GM21737 (cell line): ENCODE data around the gene SRXN1.

ENCODE experiments used
- ATAC-seq: cut with Tn5 transposase; IDR thresholded peaks from one replicate; pipeline ENCODE4 v1.9.1; 2021; ENCODE audit warnings: mild to moderate bottlenecking, moderate library complexity; ENCODE audit not compliant: unreplicated experiment

Gene SRXN1

DNA sequence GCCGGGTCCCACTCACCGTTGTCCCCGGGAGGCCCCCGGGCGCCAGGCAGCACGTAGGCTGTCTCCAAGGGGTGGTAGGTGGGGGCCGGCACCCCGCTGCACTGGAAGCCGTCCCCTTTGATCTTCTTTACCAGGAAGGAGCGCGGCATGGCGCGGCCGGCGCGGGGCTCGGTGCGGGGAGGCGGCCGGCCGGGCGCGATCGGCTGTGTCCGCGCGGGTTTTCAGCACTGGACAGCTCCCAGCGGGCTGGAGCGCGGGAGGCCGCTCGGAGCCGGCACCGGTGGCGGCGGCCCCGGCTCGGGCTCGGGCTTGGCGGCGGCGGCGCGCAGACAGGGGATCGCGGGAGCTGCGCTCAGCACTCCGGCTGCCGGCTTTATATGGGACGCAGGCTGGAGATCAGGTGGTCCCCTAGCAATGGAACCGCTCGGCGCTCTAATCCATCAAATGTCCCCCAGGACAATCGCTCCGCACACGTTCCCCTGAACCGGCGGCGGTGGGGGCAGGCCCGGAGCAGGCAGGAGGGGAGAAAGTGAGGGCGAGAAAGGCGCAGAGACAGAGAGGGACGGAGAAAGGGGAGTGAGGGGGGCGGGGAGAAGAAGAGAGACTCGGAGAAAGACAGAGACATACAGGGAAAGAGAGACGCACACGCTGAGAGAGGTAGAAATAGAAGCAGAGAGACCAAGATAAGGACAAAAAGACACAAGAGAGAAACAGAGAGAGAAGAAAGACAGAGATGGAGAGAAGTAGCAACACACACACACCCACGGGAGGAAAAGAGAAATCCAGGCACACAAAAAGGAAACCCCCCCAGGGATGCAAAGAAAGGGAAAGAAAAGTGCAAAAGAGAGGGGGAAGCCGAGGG is 22.7 kb upstream of the SRXN1 start, which contains the start of gene SCRT2:
Gene SCRT2, minus strand, starts transcription at position 350 of the 862 bp plus-strand sequence. Its CDS starts 201 bp downstream, at position 149.
- no peak for ATAC-seq

DNA sequence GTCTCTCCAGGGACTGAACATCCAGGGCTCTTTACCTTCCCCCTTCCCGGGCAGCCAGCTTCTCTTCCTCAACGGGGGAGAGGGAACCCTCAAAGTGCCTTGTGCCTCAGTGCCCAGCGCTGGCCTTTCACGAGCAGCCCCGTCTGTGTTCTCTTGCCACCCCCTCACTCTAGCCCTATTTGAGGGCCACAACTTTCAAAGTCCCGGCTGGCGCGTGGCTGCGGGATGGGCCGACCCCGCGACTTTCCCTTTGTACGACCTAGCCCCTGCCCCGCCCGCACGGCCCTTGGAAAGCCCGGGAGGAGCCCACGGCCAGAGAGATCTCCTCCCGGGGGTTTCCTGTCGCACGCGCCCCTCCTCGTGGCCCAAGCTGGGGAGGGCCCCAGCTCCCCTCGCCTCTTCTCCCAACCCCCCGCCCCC is 22.0 kb upstream of the SRXN1 start:
- ATAC-seq: no peak

DNA sequence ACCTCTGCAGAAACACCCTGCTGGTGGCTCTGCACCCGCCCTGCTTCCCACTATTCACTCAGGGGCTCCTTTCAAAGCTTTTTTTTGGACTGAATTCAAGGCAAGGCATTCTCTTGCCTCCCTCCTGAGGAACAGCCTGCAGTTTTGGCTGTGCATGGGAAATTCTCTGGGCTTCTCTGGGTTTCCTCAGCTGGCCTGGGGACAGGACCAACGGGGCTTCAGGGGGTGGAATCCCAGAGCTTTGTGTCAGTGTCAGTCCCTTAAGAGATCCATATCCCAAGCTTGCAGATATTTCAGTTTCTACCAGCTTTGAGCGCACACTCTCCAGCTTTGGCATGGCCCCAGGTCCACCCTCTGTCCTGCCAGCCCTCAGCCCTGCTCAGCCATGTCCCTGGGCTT is 20.6 kb upstream of the SRXN1 start:
- no peak for ATAC-seq

DNA sequence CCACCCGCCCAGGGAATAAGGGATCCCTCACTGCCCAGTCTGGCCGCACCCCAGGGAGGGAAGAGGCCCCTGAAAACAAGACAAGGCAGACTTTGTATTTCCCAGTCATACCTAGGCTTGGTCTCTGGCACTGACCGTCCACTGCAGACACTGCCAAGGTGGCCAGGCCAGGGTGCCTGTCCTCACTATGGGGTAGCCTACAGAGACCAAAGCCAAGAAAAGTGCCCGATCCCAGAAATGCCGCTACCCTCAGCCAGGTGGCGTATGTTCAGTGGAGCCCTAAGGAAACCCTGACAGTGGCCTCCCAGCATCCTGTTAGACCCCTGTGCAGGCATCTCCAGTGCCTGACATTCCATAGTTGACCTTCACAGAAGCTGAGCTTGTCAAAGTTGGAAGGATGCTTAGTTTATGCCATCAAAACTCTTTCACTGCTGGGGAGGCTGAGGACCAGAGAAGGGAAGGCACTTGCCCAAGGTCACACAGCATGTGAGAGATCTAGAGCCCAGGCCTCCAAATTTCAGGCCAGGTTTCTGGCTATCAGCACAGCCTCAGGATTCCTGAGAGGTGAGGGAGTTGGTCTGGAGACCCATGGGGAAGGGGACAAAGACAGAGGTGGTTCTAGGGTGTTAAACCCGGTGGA is 20.1 kb upstream of the SRXN1 start:
- ATAC-seq: no peak

DNA sequence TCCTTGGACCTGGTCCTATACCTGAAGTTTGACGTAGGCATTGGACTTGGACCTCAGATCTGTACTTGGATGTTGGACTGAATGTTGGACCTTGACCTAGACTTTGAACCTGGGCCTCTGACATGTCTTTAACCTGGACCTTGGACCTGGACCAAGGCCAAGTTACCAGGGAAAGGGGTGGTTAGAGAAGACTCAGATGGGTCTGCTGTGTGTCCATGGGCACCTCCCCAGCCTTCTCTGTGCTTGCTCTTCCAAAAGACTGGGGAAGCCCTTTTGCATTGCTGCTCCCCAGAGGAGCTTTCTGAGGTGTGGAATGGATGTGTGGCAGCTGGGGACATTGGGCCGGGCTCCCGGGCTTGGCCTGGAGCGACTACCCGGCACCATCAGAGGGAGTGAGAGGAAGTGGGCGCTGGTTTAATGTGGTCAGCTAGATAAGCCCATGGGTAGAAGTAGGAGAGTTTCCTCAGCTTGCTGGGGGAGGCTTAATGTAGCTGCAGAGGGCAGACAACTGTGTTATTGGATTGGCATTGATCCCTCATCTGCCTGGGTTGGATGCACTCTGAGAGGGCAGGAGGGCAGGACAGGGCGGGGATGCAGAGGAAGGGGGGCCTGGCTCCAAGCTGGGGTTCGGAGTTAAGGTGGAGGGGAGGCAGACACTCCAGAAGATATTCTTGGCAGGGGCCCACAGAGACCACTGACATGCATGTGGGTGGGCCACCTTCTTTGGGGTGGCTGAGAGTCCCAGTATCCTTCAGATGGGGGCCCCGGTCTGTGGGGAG is 18.4 kb upstream of the SRXN1 start:
- ATAC-seq: no peak

DNA sequence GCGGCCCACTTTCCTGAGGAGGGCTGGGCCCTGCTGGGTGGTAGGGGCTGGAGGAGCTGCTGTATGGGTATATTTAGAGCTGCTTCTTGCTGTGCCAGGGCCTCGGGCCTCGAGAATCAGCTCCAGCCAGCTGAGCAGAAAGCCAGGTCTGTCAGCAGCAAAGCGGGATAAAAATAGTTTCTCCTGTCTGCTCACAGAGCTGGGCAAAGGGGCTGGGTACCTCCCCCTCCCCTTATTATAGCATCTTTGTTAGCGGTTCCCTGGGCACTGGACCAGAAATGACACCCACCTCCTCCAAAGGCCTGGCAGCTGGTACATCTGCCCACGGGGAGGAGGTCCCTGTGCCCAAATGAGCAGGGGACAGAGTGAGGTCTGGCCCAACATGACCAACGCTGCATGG is 16.6 kb upstream of the SRXN1 start:
- ATAC-seq: no peak

DNA sequence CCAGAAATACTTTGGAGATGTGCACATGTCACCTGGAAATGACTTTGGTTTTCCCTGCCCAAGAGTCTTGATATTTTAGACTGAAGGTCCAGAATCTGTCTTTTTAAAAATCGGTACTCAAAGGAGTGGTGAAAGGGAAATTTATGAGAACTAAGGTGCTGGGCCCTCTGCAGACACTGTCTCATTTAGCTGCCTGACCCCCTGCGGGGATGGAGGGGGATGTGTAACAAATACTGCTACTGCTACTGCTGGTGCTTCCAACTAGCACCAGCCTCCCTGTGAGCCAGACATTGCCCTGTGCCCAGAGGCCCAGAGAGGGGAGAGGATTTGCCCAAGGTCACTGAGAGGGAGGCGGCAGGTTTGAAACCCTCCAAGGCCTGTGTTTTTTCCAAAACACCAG is 15.6 kb upstream of the SRXN1 start:
- ATAC-seq: no peak

DNA sequence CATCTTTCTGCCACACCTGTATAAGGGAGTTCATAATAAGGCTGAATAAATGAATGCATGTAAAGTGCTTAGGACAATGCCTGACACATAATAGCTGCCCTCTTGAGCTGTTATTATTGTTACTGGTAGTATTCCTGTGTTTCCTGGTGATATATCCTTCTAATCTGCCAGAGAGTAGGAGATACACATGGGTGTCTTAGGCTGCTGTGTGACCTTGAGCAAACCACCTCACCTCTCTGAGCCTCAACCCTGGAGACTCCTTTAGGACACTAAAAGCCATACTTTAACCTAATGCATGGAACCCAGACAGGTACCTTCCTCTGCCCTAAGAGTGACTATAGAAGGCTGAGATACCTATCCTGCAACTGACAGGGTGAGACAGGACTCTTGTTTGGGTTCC is 15.1 kb upstream of the SRXN1 start:
- no peak for ATAC-seq

DNA sequence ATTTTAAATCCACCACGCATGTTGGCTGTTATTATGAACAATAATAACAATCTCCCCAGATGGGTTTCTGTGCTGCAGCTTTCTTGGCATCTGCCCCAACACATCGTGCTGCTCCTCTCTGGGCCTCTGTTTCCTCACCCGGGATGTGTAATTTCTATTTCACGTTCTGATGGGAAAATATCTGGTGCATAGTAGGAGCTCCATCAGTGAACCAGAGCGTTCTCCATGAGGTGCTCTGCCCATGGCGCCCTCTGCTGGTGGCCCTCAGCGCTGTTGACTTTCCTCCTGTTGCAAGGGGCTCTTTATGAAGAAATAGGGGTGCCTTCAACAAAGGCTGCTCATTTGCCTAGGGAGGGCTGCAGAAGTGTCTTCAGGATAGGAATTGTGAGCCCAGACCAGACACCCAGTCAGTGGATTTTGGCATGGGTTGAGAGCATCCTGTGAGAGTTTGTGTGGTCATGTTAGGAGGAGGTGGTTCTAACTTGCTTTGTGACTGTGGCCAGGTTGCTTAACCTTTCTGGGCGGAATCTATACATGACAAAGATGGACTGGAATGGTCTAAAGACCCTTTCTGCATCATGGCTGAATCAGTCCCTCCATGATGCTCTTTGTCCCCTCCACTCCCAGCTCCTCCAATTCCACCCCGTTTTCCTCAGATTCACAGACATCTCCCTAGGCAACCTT is 14.5 kb upstream of the SRXN1 start:
- no peak for ATAC-seq

DNA sequence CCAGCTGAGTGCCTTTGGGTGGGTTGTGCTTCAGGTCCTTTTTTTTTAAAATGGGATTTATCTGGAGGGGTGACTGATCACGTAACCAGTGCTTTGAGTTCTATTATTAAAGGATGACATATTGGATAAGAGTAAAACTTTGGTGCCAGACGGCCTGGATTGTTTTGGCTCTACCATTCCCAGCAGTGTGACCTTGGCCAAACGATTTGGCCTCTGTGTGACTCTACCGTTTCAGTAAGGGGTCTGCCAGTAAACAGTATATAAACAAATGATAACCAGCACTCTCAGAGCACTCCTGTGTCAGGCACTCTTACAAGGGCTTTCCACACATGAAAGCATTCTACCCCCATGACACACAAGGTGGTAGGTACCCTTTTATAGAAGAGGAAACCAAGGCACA is 13.9 kb upstream of the SRXN1 start:
- ATAC-seq: no peak

DNA sequence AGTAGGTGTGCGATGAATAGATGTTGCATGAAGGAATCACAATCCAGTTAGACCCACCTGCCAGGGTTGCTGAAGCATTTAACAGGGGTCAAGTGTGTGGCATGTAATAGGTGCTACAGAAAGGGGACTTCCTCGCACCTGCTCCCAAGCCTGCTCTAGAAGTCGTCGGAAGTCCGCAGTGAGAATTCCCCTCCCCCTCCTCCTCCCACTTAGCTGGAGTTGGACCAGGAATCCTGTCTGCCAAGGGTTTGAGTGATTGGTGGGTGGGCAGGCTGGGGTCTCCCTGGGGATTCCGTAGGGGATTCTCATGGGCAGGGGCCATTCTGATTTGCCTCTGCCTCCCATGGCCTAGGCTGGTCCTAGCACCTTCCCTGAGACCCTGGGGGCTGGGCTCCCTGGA is 12.3 kb upstream of the SRXN1 start:
- no peak for ATAC-seq

DNA sequence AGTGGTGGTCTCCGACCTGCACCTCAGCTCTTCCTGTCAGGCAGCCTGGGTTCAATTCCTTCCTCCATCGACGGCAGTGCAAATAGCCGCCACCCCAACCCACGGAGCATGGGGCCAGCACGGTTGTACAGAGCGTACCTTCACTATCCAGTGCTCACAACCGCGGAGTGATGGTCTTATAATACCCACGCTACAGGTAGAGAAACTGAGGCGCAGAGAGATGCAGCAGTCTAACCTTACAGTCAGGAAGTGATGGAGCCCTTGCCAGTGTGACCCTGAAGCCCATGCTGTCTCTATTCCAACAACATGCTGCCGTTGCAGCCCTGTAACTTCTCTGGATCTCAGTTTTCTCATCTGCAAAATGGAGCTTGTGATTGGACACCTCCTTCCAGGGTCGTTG is 11.6 kb upstream of the SRXN1 start:
- no peak for ATAC-seq

DNA sequence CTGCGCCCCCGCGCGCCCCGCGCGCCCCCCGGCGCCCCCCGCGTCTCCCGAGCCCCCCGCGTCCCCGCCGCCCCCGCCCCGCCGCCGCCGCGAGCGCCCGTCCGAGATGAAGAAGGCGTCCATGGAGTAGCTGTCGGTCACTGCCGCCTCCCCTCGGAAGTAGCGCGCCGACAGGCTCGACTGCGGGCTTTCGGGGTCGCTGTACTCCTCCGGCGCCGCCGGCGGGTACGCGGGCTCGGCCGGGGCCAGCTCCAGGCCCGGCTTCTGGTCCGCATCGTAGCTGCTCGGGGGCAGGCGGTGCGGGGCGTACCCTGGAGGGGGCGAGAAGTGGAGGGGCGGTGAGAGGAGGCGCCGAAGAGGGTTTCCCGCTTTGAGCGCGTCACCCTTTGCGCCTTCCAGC is 11.2 kb upstream of the SRXN1 start:
- no peak for ATAC-seq

DNA sequence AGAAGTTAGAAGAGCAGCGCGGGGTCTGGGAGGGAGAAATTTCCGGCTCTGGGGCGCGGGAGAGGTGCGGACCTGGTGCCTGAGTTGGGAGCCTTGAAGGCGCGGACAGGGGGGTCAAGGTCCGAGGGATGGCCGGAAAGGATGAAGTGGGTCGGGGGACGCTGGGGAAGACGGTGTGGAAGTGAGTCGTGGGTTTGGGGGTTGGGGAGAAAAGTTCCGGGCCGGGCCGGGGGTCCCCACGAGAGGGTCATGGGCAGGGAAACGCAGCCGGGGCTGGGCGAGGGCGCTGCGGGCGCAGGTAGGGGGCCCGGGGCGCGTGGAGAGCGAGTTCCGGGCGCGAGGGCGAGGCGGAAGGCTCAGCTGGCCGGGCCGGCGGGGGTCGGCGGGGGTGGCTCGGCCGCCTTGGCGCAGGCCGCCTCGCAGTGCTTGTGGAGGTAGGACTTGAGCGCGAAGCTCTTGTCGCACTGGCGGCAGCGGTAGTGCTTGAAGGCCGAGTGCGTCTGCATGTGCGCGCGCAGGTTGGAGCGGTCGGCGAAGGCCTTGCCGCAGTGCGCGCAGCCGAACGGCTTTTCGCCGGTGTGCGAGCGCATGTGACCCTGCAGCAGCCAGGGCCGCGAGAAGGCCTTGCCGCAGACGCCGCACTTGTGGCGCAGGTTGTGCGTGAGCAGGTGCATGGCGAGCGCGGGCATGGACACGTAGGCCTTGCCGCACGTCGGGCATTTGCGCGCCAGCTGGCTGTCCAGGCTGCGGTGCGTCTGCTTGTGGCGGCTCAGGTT is 10.5 kb upstream of the SRXN1 start:
- no peak for ATAC-seq

DNA sequence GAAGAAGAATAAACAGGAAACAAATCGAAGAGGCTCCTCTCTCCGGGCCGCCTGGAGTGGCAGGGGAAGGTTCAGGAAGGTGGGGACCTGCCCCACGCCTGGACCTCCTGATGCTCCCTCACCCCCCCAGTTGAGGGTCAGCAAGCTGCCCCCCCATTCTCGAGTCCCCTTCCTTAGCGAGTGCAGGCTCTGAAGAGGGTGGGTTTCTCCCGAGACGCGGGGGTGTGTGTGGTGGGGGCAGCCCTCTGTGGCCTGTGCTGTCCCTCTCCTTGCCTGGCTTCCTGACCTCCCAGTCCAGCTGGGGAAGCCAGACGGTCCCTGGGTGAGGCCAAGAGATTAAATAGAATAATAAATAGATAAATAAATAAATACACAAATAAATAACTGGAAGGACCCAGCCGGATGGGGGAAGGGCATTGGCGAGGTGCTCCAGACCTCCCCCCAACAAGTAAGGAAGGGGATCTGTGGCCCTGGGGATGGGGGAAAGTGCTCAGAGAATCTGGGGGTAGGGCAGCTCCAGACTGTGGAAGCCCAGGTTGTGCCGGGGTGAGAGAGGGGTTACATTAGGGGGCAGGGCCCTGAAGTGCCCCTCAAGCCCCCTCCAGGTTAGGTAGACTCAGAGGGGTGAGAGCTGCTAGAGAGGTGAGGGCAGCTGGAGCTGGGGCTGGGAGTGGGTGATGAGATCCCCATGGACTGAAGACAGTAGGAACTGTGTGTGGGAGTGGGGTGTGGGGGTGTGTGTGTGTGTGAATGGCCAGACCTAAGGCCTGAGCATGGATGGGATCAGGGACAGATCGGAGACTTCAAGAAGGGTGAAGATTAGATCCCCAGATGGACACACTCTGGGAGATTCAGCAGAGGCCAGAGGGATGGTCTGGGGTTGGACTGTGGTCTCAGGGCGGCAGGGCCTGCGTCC is 9.5 kb upstream of the SRXN1 start:
- no peak for ATAC-seq

DNA sequence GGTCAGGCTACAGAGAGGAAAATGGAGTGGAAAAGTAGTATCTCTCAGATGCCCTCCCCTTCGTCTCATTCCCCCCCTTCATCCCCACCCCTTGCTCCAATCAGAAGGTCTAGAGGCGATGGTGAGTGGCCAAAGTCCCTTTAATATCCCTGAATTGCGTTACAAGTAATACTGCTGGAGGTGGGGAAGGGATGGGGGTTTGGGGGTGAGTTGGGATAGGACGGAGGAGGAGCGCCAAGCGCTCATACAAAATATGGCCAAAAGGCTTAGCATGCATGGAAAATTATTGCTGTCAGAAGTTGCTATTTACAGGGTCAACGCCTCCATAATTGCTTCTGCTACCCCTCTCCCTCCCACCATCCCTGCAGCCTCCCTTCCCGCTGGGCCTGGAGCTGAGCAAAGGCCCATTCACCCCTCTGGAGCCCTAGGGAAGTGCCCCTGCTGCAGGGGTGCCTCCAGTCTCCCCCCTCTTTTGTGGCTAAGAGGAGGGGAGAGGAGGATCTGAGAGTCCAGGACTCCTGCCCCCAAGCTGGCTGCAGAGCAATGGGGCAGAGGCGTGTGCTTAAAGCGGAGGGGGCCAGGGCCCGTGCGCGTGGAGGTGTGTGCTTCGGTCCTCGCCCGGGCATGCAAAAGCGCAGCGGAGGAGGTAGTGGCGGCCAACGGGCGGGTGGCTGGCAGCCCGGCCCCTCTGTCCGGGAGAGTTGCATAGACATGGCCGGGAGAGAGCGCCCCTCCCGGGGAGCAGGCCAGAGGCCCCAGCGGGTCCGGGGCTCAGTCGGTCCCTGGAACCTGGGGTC is 8.7 kb upstream of the SRXN1 start:
- no peak for ATAC-seq

DNA sequence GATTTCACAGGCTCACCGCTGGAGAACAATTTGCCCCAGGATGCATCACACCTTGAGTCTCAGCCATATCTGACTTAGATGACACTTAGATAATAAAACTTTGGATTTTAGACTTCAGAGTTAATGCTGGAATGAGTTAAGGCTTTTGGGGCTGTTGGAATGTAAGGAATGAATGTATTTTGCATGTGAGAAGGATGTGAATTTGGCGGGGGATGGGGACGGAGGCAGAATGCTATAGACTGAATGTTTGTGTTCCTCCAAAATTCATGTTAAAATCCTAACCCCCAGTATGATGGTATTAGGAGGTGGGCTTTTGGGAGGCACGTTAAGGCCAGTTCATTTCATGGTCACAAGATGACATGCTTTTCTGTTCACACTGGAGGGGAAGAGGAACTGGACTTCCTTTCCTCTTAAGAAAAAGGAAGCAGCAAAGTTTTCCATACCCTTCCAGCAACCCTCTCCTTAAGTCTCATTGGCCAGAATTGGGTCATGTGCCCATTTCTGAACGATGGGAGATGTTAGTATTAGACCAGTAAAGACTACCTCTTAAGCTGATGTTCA is 5.8 kb upstream of the SRXN1 start:
- ATAC-seq: no peak

DNA sequence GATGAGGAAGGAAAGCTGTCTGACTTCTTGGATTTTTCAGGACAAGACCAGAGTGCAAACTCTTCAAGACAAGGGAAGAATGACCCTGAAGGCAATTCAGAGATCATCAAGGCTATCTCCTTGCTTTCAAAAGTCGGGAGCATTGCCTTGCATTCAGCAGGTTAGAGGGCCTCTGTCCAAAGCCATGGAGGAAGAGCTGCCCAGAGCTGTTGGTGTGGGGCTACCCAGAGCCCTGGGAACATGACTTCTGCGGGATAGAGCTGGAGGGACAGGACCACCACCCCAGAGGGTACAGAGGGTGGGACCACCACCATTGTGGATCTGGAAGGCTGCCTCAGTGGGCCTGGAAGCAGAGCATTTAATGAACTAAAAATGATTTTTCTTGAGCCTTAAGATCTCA is 5.2 kb upstream of the SRXN1 start:
- ATAC-seq: no peak
